ENCODE measurements around the gene IFNA5.

- TF ChIP-seq CTCF (IDR thresholded peaks at IDR 0.05) (no peak), POLR2A (IDR thresholded peaks at IDR 0.05) (no peak)
Measured at GRCh38 chr9:21320465-21320864, 15.4 kb upstream of the IFNA5 start.

Data from esophagus squamous epithelium (tissue), 4 donors.